NCI-H748 (cell line): ENCODE measurements around the gene PPIL6.
A peak's percentile ranks its signal among the peaks of the same experiment; 100 is the strongest.

ENCODE experiments used
- DNase-seq: peaks from one replicate; lab custom pipeline; 2025; ENCODE audit not compliant: unreplicated experiment; lab: John Stamatoyannopoulos, UW

PPIL6 gene

GRCh38 chr6:109406196-109406595, 34.2 kb downstream of the PPIL6 start:
- DNase-seq = no peak

DNA sequence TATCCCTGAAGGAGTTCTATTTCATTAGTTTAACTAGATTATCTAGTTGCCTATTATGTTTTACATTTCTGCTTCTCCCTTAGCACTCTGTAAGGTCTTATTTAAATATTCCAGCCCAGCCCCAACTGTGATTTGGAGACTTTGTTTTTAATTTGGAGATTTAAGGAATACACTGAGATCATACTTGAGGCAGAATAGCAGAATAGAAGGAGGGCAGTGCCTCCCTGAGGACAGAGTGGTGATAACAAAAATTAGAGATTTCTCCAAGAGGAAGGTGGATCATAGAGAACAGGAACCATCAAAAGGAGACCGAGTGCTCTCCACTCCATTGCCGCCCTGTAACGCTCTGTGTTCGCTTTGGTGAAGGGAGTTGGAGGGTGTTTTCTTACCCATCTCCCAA, 43.4 kb downstream of the PPIL6 start:
- DNase-seq = peak; percentile 4

- DNase-seq = no peak
Observed at GRCh38 chr6:109396046-109396718, 44.2 kb downstream of the PPIL6 start.

GRCh38 chr6:109393886-109394281, 46.5 kb downstream of the PPIL6 start:
- DNase-seq = no peak

GRCh38 chr6:109393157-109393885, 47.1 kb downstream of the PPIL6 start:
- no peak for DNase-seq

DNA sequence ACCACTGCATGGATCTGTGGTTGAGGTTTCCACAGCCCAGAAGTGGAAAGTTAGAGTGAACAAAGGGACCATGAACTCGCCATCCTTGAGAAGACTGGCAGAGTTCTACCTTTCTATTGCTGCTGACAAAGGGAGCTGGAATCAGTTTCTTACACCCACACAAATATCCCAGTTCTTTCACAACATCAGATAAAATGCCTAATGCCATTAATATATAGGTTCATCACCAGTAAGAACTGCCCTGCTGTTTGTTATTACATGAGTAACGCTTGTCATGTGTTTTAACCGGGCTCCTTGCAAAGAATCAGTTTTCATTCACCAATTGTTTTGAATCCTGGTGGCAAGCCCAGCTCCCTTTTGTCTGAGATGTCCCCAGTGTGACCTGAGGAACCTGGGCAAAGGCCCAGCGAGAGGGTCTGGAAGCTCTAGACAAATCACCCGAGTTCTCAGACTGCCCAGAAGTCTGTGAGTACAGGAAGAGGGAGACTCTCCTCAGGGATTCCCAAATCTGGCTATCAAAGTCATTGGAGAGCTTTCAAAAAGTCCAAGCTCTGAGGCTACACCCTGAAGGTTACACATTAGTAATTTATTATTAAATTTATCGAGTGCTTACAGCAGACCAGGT, 50.7 kb downstream of the PPIL6 start:
- DNase-seq = no peak

DNA sequence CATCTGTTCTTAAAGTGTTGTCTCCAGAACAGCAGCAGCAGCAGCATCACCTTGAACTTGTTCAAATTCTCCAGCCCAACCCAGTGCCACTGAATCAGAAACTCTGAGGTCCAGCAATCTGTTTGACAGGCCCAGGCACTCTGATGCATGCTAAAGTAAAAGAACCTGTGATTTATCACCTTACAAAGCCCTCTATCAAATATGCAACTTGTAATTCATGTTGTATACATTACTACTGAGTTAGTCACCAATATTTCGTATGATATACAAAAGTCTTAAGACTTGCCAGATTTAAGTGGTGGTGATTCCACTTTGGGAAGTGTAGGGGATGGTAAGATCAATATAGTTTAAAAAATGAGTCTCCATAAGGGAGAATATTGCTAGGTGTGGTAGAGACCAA, 52.2 kb downstream of the PPIL6 start:
- no peak for DNase-seq

DNA sequence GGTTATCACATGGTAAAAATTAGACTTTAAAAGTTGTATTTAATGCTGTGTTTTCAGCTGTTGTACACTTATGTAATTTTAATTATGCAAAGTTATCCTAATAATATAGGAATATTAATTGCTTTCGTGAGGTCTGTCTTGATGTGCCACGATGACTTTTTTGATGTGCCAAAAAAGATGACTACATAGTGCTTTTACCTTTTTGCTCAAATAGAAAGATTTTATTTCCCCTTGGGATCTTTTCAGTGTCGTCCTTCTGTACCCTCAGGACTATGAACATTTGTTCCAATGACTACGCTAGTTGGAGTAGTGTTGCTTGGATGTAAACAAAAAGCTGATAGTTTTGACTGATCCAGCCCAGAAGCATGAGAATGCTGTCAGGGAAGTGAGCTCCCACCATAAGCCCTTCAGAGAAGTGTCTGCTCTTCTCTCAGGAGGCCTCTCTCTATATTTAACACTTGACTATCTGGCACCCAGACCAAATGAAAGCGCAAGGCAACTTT, 56.9 kb downstream of the PPIL6 start:
- no peak for DNase-seq

DNA sequence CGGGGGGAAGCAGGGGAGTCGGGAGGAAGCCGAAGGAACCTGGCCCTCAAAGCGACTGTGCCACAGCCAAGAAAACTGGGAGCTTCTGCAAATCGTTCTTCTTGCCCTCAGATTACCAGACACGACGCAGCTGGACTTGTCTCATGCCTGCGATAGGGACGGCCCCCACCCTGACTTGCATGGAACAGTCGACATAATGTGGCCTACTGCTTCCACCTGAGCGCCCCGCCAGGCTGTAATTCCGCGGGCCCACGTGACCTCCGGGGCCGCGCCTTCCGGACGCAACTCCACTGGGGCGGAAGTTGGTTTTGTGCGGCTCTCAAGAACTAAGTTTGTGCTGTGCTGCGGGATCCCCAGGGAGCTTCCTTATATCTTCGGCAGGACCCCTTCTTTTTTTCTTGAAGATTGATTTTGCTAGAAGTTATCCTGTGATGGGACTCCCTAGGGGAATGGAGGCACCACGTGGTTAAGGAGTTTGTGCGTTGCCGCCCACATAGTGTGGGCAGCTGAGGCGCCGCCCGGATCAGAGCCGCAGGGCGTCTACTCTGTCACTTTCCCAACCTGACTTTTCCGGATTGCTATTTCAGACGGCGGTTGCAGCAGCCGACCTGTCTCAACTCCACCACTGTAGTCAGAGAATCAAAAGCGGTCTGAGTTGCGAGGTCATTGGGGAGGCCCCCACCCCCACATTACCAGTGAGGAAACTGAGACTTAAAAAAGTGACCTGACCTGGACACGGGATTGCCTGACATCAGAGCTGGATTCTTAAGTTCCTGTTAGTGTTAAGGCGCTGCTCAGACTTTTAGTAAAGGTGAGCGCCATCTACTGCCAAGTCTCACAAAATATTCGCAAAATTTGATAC, 57.6 kb downstream of the PPIL6 start:
- DNase-seq = peak; percentile 96

GRCh38 chr6:109381747-109382575, 58.5 kb downstream of the PPIL6 start, which contains the start of gene CD164:
Gene CD164 (minus strand): TSS chr6:109382467. CDS start chr6:109382378, 89 bp downstream.
- DNase-seq = peak; percentile 98

- peak; percentile 35 for DNase-seq
Observed at GRCh38 chr6:109381061-109381746, 59.2 kb downstream of the PPIL6 start.

GRCh38 chr6:109379711-109380110, 60.7 kb downstream of the PPIL6 start:
- DNase-seq = no peak

GRCh38 chr6:109377717-109378116, 62.7 kb downstream of the PPIL6 start:
- DNase-seq = no peak

- no peak for DNase-seq
Observed at GRCh38 chr6:109374326-109374892, 66.0 kb downstream of the PPIL6 start.

GRCh38 chr6:109373762-109374161, 66.7 kb downstream of the PPIL6 start:
- DNase-seq = no peak

DNA sequence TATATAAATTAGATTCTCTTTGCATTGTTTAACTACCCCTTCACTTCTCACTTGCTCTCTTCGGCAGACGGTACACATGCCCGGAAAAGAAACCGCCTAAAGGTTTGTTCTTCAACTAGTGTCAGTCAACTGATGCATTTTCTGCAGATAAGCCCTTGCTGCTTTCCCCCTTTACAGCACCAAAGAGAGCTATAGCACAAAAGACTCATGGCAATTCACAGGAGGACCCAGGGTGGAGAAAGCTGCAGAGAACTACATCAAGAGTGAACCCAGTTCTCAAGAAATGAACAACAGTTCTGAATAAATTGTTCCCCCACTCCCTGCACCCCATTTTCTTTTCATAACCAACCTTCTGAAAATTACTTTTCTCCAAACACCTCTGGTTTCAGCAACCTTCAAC, 67.1 kb downstream of the PPIL6 start:
- no peak for DNase-seq

- no peak for DNase-seq
Observed at GRCh38 chr6:109372130-109372529, 68.3 kb downstream of the PPIL6 start.

GRCh38 chr6:109370792-109371191, 69.6 kb downstream of the PPIL6 start:
- no peak for DNase-seq

DNA sequence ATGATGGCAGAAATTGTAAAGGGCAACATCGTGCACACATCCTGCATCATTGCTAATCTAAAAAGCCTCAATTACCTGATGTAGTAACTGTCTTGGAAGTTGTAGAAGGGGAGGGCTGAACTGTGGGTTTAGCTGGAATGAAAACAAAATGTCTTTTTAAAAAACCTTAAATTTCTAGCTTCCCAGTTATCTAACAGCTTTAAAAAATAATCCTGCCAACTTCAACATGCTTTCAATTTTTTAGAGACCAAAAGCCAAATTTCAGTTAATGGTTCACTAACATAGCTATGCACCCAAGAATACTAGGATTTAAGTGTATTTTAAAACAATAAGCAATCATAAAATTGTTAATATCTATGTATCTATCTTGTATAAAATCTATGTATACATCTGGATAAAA, 70.1 kb downstream of the PPIL6 start:
- DNase-seq = no peak
